OCI-LY3 (cell line): ENCODE measurements around the gene FLII.
"Not testable (repeated sequence)": the region's sequence is repeated elsewhere in the genome, so short reads cannot be mapped to it uniquely, and the experiment has no call there.

Experiments used
- H2AFZ ChIP-seq: fragments of 200-600, 300-600 bp; shearing (Covaris generic); 2 replicates; pipeline ENCODE4 v1.6.0; 2014; ENCODE audit warnings: antibody characterized with exemption, low read depth, low read length
- H3K27ac ChIP-seq: fragments of 200-600, 300-600 bp; sonication (generic); 2 replicates; pipeline ENCODE4 v1.5.1; 2014; ENCODE audit warnings: mild to moderate bottlenecking, low read length, moderate library complexity, mixed read lengths
- H3K27me3 ChIP-seq: fragments of 200-600, 300-600 bp; sonication (generic); 2 replicates; pipeline ENCODE4 v1.6.1; 2014; ENCODE audit warnings: low read depth, low read length, mixed read lengths
- H3K36me3 ChIP-seq: fragments of 200-600, 300-600 bp; sonication (generic); replicated peaks from 2 replicates; pipeline ENCODE3; 2014; ENCODE audit warnings: low read depth, low read length, mixed read lengths
- H3K4me1 ChIP-seq: fragments of 300-600, 200-600 bp; sonication (generic); 2 replicates; pipeline ENCODE4 v1.6.1; 2014; ENCODE audit warnings: low read length, mixed read lengths
- H3K4me2 ChIP-seq: fragments of 200-600, 300-600 bp; sonication (generic); 2 replicates; pipeline ENCODE4 v1.6.1; 2014; ENCODE audit warnings: low read length, mixed read lengths
- H3K4me3 ChIP-seq: fragments of 300-600, 200-600 bp; sonication (generic); 2 replicates; pipeline ENCODE4 v1.5.1; 2014; ENCODE audit warnings: antibody characterized with exemption, mild to moderate bottlenecking, low read length, moderate library complexity
- H3K79me2 ChIP-seq: fragments of 300-600, 200-600 bp; shearing (Covaris generic); 2 replicates; pipeline ENCODE4 v1.6.1; 2014; ENCODE audit warnings: mild to moderate bottlenecking, low read length, mixed read lengths
- H3K9ac ChIP-seq: fragments of 300-600, 200-600 bp; shearing (Covaris generic); 2 replicates; pipeline ENCODE4 v1.6.0; 2014; ENCODE audit warnings: mild to moderate bottlenecking, low read length, moderate library complexity
- H3K9me3 ChIP-seq: fragments of 200-600, 300-600 bp; shearing (Covaris generic); 2 replicates; pipeline ENCODE4 v1.6.1; 2014; ENCODE audit warnings: low read length, mixed read lengths; ENCODE audit not compliant: insufficient read depth
- H4K20me1 ChIP-seq: fragments of 200-600, 300-600 bp; sonication (generic); 2 replicates; pipeline ENCODE4 v1.6.1; 2016; ENCODE audit warnings: low read length, mixed read lengths; ENCODE audit not compliant: insufficient read depth
- EZH2phosphoT487 ChIP-seq: fragments of 200-600 bp; shearing (Covaris generic); IDR thresholded peaks from 2 replicates; pipeline ENCODE4 v1.6.1; 2018; ENCODE audit warnings: antibody characterized with exemption, mixed run types, low read depth
- TF ChIP-seq, protein P1 (sequence below): fragments of 200-600, 300-600 bp; sonication (generic); IDR thresholded peaks from 2 replicates; pipeline ENCODE4 v1.5.1; 2014; ENCODE audit warnings: antibody characterized with exemption, low read length, low read depth

Gene FLII

DNA sequence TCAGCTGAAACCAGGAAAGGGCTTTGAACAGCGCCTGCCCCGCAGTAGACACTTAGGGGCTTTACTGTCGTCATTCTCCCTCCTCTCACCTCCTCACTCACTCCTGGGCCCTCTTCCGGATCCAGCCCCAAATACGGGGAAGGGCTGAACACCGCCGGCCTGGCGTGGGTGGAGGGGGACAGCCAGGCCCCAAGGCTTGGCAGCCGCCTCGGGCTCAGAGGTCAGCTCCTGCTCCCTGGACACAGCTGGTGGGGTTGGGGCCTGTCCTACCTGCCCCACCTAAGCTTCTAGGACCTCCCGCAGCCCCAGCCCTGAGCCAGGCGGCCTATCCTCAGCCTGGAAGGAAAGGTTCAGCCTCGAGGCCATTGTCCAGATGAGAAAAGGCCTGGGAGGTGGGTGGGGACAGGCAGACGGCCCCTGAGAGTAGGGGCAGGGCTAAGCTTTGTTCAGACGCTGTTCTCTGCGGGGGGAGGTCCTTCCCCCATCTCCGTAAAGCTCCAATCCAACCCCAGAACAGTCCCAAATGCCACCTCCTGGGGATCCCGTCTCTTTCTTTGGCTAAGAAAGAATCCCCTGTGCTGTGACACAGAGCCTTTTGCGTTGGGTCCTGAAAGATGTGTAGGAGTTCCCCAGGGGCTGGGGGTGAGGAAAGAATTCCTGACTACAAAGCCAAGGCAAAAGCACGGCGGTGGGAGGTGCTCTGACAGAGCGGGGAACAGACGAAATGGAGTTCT is 34.0 kb downstream of the FLII start:
- Histone ChIP-seq H3K9ac (0 out of 2 replicates have a peak overlapping the region, but pooled peaks have one; percentile 20), H3K79me2 (no peaks in the 10 kb centered on the region), H3K27me3 (no peaks in the 10 kb centered on the region), H2AFZ (0 out of 2 replicates have a peak overlapping the region, but pooled peaks have one; percentile 6), H3K9me3 (no peaks in the 10 kb centered on the region), H4K20me1 (no peaks in the 10 kb centered on the region), H3K27ac (no peak overlapping the region), H3K36me3 (no peaks in the 10 kb centered on the region), H3K4me1 (peaks cover 10% of the 10 kb centered on the region), H3K4me3 (peak overlapping the region; percentile 70), H3K4me2 (peak overlapping the region; percentile 60)
- TF ChIP-seq, protein P1, sequence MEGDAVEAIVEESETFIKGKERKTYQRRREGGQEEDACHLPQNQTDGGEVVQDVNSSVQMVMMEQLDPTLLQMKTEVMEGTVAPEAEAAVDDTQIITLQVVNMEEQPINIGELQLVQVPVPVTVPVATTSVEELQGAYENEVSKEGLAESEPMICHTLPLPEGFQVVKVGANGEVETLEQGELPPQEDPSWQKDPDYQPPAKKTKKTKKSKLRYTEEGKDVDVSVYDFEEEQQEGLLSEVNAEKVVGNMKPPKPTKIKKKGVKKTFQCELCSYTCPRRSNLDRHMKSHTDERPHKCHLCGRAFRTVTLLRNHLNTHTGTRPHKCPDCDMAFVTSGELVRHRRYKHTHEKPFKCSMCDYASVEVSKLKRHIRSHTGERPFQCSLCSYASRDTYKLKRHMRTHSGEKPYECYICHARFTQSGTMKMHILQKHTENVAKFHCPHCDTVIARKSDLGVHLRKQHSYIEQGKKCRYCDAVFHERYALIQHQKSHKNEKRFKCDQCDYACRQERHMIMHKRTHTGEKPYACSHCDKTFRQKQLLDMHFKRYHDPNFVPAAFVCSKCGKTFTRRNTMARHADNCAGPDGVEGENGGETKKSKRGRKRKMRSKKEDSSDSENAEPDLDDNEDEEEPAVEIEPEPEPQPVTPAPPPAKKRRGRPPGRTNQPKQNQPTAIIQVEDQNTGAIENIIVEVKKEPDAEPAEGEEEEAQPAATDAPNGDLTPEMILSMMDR, result no peak
- TF ChIP-seq EZH2phosphoT487, result no peak

DNA sequence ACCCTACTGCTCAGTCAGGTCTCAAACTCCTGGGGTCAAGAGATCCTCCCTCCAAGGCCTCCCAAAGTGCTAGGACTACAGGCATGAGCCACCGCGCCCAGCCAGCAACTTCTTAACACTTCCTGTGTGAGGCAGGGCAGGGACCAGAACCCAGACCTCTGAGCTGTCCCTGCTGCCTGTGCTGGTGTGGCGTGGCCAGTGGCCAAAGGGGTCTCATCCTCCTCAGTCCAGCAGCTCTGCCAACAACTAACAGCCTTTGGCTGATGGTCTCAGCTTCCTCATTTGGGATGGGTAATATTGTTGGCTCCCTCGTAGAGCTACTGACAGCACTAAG is 34.5 kb downstream of the FLII start:
- no peak overlapping the region for H3K27ac ChIP-seq
- no peaks in the 10 kb centered on the region for H3K27me3 ChIP-seq
- H2AFZ ChIP-seq, result no peak overlapping the region
- no peak overlapping the region for H3K4me3 ChIP-seq
- no peak for TF ChIP-seq EZH2phosphoT487
- TF ChIP-seq, protein P1, result no peak
- peaks cover 10% of the 10 kb centered on the region for H3K4me1 ChIP-seq
- no peaks in the 10 kb centered on the region for H4K20me1 ChIP-seq
- H3K79me2 ChIP-seq, result no peaks in the 10 kb centered on the region
- no peak overlapping the region for H3K4me2 ChIP-seq
- H3K9me3 ChIP-seq, result no peaks in the 10 kb centered on the region
- no peaks in the 10 kb centered on the region for H3K36me3 ChIP-seq
- H3K9ac ChIP-seq, result no peak overlapping the region

DNA sequence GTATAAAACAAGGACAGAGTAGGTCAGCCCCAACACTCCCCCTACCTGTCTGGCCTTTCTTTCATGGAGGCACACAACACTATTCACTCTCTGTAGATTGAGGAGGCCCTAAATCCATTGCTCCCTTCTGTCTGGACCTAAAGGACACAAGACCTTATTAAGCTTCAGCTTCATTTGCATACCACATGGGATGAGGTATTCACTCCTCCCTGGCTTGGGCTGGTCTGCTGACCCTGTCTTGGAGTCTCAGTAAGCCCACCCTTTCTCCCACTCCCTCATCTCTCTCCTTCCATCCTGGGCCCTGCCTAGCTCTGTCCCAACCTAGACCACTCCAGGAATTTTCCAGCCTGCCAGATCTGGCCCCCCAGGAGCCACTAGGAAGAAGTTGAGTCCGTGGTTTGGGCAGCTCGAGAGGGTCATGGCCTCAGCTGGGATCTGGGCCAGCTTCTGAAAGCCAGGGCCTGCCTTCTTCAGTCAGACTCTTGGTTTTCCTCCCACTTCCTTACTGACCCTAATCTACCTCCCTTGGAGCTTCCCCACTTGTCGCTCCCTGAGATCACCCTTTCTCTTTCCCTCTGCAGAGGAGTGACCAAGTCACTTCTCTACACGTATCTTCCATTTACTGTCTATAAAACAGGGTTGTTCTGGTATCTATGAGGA is 39.7 kb downstream of the FLII start:
- Histone ChIP-seq H3K27me3 (no peaks in the 10 kb centered on the region), H3K9ac (no peak overlapping the region), H3K9me3 (no peaks in the 10 kb centered on the region), H3K4me2 (no peak overlapping the region), H2AFZ (no peak overlapping the region), H3K4me1 (peaks cover 6% of the 10 kb centered on the region), H4K20me1 (no peaks in the 10 kb centered on the region), H3K36me3 (no peaks in the 10 kb centered on the region), H3K4me3 (no peak overlapping the region), H3K27ac (no peak overlapping the region), H3K79me2 (no peaks in the 10 kb centered on the region)
- TF ChIP-seq EZH2phosphoT487, result no peak
- TF ChIP-seq, protein P1, result no peak

DNA sequence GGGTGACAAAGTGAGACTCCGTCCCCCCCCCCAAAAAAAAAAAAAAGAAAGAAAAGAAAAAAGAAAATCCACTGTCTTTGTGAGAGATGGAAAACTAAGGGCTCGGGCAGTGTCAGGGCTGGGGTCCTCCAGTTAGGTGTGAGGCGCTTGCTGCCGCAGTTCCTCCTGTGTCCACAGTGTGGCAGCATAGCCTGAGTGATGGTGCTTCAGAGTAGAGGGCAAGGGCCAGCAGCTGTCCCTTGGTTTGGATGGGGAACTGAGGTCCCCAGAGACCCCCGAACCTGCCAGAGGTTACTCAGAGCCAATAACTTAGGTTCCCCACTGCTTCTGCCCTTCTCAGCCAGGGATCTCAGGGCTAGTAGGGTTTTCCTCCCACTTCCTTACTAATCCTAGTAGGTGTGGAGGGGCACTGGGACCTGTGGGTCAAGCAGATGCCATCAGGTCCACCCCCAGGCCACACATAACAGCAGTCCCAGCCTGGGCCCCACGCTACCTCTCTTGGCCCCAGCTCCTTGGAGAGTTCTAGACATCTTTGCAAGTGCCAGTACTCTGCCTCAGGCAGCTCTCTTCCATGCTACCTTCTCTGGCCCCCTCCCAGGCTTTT is 41.0 kb downstream of the FLII start:
- H3K4me1 ChIP-seq, result peaks cover 6% of the 10 kb centered on the region
- no peaks in the 10 kb centered on the region for H3K27me3 ChIP-seq
- no peak overlapping the region for H3K27ac ChIP-seq
- no peak overlapping the region for H2AFZ ChIP-seq
- no peak for TF ChIP-seq EZH2phosphoT487
- TF ChIP-seq, protein P1, result peak; percentile 50
- H4K20me1 ChIP-seq, result no peaks in the 10 kb centered on the region
- H3K9ac ChIP-seq, result no peak overlapping the region
- no peaks in the 10 kb centered on the region for H3K79me2 ChIP-seq
- H3K9me3 ChIP-seq, result no peaks in the 10 kb centered on the region
- no peak overlapping the region for H3K4me2 ChIP-seq
- H3K4me3 ChIP-seq, result no peak overlapping the region
- no peaks in the 10 kb centered on the region for H3K36me3 ChIP-seq

DNA sequence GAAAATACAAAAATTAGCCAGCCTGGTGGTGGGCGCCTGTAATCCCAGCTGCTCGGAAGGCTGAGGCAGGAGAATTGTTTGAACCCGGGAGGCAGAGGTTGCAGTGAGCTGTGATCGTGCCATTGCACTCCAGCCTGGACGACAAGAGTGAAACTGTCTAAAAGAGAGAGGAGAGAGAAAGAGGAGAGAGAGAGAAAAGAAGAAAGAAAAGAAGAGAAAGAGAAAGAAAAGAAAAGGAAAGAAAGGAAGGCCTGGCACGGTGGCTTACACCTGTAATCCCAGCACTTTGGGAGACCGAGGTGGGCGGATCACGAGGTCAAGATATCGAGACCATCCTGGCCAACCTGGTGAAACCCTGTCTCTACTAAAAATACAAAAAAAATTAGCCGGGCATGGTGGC is 41.6 kb downstream of the FLII start:
- H3K79me2 ChIP-seq, H3K36me3 ChIP-seq, H3K27me3 ChIP-seq, H3K4me1 ChIP-seq, H3K4me3 ChIP-seq, H4K20me1 ChIP-seq, H2AFZ ChIP-seq, H3K4me2 ChIP-seq, H3K9me3 ChIP-seq, H3K9ac ChIP-seq, H3K27ac ChIP-seq: not testable (repeated sequence)
